ENCODE results near the gene TRIM72.
"Not testable (repeated sequence)": the region's sequence is repeated elsewhere in the genome, so short reads cannot be mapped to it uniquely, and the experiment has no call there.

Gene TRIM72

DNA sequence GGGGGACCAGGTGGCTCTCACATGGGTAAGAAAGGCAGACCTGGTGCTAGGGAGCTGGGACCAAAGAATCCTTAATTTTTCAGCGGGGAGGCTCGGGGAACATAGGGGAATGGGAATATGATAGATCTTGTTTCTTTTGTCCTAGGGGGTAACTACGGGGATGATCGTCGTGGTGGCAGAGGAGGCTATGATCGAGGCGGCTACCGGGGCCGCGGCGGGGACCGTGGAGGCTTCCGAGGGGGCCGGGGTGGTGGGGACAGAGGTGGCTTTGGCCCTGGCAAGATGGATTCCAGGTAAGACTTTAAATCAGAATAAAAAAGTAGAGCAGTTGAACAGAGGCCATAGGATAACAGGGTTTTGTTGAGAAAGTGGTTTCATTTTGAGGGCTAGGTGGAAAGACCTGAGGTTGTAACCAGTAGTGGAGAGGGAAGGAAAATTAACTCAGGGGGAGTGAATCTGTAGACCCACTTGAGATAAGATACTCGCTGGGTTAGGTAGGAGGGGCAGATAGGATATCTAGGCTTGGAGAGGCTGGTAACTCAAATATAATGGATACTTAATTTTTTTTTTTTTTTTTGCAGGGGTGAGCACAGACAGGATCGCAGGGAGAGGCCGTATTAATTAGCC is 23.0 kb upstream of the TRIM72 start:
- no peak for DNase-seq

DNA sequence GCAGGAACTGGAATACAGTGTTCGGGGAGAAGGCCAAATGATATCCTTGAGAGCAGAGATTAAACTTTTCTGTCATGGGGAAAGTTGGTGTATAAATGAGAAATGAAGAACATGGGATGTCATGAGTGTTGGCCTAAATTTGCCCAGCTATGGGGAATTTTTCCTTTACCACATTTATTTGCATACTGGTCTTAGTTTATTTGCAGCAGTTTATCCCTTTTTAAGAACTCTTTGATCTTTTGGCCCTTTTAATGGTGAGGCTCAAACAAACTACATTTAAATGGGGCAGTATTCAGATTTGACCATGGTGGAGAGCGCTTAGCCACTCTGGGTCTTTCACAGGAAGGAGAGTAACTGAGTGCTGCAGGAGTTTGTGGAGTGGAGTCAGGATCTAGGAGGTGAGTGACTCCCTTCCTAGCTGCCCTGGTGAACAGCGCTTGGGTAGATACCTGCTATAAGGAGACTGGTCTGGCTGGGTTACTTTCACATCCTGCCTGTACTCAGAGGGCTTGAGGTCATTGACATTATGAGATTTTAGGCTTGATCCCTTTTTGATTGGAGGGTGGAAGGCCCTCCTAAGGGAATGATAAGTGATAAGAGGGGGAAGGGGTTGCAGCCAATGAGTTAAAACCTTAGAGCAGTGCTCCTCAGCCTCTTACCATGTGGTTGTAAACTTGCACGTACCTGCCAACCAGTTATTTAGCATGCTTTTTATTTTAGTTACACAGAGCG is 22.1 kb upstream of the TRIM72 start:
- DNase-seq: no peak

GRCh38 chr16:31192856-31193642 is 20.9 kb upstream of the TRIM72 start:
- no peak for DNase-seq

- DNase-seq: no peak
These were observed 20.0 kb upstream of the TRIM72 start for GRCh38 chr16:31193874-31194273.

DNA sequence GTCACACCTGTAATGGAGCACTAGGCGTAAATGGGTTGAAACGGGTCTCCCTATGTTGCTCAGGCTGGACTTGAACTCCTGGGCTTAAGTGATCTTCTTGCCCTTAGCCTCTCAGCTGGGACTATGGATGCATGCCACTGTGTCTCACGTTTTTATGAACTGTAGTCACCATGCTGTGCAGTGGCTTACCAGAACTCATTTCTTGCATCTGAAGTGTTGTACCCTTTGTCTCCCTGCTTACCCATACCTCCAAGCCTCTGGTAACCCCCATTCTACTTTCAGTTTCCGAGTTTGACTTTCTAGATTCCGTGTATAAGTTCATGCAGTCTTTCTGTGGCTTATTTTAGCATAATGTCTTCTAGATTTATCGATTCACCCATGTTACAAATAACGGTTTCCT is 19.0 kb upstream of the TRIM72 start:
- no peak for DNase-seq

GRCh38 chr16:31195861-31196260 is 18.1 kb upstream of the TRIM72 start:
- not testable (repeated sequence) for DNase-seq

- no peak for DNase-seq
These were observed 17.4 kb upstream of the TRIM72 start for GRCh38 chr16:31196324-31197088.

GRCh38 chr16:31198207-31198882 is 15.6 kb upstream of the TRIM72 start:
- no peak for DNase-seq

GRCh38 chr16:31199430-31200041 is 14.4 kb upstream of the TRIM72 start:
- DNase-seq: no peak

DNA sequence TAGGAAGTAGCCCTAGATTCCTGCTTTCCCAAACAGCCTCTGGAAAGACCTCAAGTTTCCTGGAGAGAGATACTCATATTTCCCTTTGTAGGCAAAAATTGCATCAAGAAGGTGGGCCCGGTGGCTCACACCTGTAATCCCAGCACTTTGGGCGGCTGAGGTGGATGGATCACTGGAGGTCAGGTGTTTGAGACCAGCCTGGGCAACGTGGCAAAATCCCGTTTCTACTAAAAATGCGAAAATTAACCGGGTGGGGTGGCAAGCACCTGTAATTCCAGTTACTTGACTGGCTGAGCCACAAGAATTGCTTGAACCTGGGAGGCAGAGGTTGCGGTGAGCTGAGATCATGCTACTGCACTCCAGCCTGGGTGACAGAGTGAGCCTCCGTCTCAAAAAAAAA is 13.8 kb upstream of the TRIM72 start:
- not testable (repeated sequence) for DNase-seq

DNA sequence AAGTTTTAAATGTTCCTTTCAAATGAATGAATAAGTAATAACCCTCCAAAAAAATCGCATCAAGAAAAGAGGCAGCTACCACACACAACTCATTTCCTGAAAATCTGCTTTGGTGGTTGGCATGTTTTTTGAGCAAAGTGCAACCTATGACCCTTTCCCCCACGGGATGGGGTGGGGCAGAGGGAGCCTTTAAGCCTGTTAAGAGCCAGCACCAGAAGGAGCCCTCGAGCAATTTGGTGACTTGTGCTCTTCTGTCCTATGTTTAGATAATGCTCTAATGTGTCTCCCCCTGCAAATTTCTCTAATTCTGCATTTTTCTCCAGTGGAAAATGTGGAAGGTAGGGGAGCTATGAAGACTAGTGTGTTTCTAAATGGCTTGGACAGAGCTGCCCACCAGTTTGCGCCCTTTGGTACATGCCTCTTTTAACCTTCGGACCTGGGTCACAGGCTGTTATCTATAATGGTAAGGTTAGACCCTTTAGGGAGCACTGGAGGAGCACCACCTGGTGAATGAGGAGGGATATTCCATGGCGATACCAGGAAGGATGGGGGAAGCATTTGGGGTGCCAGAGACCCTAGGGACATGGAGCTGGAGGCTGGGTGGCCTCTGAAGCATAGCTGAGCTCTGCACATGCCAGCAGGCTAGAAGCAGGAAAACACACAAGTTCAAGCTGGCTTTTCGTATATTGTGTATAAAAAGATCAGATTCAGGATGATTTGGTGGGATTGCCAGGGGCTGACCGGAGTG is 12.9 kb upstream of the TRIM72 start:
- peak; percentile 61 for DNase-seq

DNA sequence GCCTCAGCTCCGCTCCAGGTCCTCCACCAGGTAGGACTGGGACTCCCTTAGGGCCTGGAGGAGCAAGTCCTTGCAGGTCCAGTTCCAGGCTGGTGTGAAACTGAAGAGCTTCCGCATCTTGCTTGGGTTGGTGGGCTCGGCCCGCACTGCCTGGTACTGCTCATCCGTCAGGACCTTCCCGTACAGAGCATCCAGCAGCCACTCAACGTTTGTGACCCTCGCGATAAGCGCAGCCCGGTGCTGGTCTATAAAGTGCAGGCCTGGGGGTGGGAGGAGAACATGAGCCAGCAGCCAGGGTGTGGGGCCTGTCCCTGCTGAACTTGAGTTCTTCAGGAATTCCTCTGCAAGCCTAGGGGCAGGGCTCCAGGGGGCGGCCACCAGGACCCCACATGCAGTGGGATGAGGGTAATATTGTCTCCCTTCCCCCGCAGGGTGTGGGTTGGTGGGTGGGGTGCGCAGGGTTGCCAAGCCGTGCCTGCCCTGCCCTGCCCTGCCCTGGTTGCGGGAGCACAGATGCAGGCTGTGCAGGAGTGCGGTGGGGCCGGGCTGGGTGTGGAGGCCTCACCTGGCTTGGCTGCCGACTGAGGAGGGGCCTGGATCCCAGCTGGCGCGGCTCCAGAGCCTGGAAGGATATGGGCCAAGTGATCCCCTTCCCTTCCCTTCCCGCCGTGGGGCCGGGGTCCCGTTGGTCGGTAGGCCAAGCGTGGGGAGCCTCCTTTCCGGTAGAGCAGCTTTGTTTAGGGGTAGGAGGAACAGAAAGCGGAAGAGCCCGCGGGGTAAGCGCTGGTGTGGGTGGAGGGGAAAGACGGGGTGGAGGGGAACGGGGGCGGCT is 12.1 kb upstream of the TRIM72 start:
- peak; percentile 59 for DNase-seq

- DNase-seq: no peak
These were observed 11.2 kb upstream of the TRIM72 start, which contains the start of gene PYCARD for GRCh38 chr16:31202414-31203375. Gene PYCARD, minus strand, starts transcription at chr16:31202760. Its CDS starts 70 bp downstream, at chr16:31202690.

DNA sequence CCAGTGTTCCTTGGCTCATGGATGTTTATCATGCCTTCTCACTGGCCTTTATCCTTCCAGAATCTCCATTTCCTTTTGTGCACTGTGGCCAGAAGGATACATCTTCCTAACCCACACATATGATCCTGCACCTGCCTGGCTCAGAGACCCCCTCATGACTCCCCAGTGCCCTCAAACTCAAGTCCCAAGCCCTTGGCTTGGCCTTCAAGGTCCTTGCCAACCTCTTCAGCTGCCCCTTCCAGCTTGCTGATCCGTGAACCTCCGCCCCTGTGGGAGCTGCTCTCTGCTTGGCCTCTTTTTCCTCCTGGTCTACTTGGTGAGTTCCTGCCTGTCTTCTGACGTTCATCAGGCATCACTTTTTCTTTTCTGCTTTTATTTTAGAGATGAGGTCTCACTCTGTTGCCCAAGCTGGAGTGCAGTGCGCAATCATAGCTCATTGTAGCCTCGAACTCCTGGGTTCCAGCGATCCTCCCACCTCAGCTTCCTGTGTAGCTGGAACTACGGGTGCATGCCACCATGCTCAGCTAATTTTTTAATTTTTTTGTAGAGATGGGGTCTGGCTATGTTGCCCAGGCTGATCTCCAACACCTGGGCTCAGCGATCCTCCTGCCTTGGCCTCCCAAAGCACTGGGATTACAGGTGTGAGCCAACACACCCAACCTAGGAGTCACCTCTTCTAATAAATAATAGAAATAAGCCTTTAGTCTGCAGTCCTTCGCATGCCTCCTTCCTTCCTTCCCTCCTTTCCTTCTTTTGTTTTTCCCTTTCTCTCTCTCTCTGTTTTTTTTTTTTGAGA is 8.8 kb upstream of the TRIM72 start:
- no peak for DNase-seq

DNA sequence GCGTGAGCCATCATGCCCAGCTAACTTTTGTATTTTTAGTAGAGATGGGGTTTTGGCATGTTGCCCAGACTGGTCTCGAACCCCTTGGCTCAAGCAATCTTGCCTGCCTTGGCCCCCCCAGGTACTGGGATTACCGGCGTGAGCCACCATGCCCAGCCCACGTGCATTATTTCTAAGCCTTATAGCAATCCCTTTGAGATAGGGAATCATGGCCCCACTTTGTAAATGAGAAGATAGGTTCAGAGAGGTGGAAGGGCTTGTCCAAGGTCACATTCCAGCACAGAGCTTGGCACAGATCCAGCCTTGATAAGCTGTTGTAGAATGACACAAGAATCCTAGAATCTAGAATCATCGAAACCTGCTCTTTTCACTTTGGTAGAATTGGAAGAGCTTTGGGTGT is 7.1 kb upstream of the TRIM72 start:
- DNase-seq: no peak

DNA sequence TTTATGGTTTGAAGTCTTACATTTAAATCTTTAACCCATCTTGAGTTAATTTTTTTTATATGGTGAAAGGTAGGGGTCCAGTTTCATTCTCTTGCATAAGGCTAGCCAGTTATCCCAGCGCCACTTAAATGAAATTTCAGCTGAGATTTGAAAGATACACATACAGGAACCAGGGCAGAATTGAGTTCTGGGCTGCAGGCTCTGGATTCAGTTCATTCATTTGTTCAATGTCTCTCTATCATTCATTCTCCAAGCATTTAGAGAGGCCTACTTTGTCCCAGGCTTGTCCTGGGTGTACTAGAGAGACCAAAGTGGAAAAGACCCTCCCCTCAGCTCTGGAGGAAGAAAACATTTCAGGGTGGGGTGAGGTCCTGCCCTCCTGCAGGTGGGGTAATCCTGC is 577 bp upstream of the TRIM72 start:
- no peak for DNase-seq

GRCh38 chr16:31214708-31215286 is 878 bp downstream of the TRIM72 start:
- DNase-seq: no peak

Data from stimulated activated CD8-positive, alpha-beta memory T cell treated with anti-CD3 and anti-CD28 coated beads, Interleukin-4, amount 100 ng/mL, for 48 hours (primary cell).